ENCODE data around the gene STAM2.

STAM2 gene

DNA sequence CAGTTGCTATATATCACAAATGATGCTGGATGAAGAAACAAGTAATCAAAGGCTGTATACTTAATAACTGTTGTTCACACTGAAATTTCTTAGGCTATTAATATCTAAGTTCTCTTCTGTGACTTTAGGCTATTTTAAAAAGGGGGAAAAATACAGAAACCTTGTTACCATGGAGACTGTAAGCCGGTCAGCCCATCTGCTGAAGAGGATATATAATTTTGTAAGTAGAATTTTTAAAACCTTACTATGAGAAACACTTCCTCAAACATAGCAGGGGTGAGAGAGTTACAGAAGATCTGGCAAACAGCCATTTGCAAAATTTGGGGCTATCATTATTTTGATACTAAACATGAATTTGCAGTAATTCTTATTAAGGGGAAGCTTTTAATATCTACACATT lies 104.5 kb downstream of the STAM2 start:
- no peak overlapping the region for H3K4me3 ChIP-seq (ENCODE audit: low read depth, low read length)
- no peak for DNase-seq (ENCODE audit: low read depth, low spot score)
- no peak for TF ChIP-seq CTCF (IDR thresholded peaks at IDR 0.05; ENCODE audit: low read depth, low read length)
- in situ Hi-C loops (cut with HindIII; ENCODE audit: low sequenced_read_pairs) = no loop called here

DNA sequence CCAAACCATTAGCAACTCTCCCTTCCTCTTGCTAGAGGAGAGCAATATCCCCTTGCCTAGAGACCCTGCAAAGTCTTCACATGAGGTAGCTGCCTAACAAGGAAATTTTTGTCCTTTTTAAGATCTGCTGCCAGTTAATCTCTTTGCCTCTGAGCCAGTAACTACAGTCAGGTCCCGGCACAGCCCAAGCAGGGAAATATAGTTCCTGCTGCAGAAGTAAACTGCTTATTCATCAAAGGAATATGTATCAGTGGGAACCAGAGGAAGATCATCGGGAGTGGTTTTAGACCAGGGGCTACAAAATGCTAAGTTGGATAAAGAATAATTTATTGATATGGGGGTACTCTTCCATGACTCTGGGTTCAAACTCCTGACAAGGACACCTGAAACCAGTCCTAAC lies 107.3 kb downstream of the STAM2 start:
- no peak for DNase-seq (ENCODE audit: low read depth, low spot score)
- no peak for TF ChIP-seq CTCF (IDR thresholded peaks at IDR 0.05; ENCODE audit: low read depth, low read length)
- no peak overlapping the region for H3K4me3 ChIP-seq (ENCODE audit: low read depth, low read length)
- in situ Hi-C loops (cut with HindIII; ENCODE audit: low sequenced_read_pairs) = no loop called here

- no peak for TF ChIP-seq CTCF (IDR thresholded peaks at IDR 0.05; ENCODE audit: low read depth, low read length)
- DNase-seq (ENCODE audit: low read depth, low spot score) = no peak
- in situ Hi-C loops (cut with HindIII; ENCODE audit: low sequenced_read_pairs) = no loop called here
- no peak overlapping the region for H3K4me3 ChIP-seq (ENCODE audit: low read depth, low read length)
Measured at GRCh38 chr2:152067823-152068222, 107.7 kb downstream of the STAM2 start.

Data from astrocyte of the spinal cord (primary cell).